Cerebellar nuclear complex (tissue), 1 donor: Measurements from ENCODE around the gene VPS54.

ENCODE experiments used
- DNase-seq, 2 experiments: peaks; one replicate each; lab custom pipeline; 2025; lab: John Stamatoyannopoulos, UW

VPS54 gene

DNA sequence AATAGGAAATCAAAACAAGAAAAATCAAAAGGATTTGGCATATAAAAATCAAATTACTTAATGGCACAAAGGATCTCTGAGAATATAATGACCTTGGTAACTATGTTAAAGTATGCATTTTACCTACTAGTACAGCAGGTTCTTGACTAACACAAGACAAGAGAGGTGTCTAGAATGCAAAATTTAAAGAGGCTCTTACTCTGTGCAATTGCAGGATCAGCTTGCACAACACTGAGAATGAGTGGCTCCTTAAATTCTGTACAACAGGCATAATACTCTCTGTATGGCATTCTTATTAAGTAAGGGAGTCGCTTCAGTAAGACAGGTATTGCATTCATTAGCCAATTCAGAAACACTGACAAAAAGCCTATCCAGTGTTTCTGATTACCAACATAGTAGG, 104.9 kb downstream of the VPS54 start:
- DNase-seq: no peak

DNA sequence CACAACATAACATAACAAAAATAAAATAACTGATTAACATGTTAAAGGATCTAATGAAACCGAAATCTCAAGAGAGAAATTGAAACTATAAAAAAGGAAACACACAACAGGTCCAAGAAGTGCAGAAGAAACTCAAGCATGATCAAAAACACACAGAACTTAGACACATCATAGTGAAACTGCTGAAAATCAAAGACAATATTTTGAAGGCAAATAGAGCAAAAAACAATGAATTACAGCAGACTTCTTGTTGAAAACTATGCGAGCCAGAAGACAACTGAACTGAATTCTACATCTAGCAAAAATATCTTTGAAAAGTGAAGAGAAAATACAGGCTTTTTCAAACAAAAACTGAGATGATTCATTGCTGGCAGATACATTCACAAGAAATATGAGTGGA, 116.2 kb downstream of the VPS54 start:
- DNase-seq: no peak

DNA sequence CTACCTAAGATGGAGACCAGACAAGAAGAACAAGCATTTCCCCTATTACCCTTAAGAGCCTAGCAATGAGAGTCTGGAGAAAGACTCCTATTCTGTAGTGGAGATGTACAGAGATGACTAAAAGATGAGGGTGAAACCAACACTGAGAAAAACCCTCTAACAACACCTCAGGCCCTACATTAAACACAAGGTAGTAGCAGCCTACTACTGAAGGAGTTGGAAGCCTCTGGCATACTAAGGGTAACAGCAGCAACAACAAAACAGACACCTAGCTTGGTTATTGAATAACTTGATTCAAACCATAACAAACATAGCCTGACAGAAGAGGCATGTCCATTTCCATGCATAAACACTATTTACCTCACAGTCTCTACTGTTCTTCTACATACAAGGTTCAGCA, 117.1 kb downstream of the VPS54 start:
- no peak for DNase-seq

DNA sequence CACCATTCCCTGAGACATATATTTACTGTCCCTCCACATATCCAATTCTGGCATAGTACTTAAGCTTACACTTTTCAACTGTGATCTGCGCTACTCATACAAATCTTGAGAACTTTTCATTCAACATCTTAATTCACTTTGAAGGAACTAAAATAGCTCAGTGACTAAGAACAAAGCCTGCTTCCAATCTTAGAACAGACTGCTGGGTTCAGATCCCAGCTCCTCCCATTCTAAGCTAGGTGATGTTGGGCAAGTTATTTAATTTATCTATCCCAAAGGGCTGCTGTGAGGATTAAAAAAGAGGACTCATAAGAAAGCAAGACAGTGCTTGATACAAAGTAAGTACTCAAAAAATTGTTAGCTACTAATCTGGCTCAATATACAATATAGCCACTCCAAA, 119.6 kb downstream of the VPS54 start:
- DNase-seq: no peak

DNA sequence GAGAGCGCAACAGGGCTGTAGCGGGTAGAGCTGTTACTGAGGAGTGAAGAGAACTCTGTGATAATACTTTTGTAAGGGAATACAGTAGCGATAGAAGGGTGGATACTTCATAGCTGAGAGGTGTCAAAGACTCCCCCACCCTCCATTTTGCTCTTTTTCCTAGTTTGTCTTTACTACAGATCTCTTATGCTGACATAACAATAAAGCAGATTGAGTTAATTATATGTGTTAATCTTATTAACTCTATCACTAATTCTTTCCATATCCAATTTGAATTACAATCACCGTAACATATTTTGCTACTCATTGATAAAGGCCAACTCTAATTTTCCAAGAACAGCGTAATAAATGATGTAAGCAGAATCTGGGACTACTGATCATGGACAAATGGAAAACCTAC, 120.4 kb downstream of the VPS54 start:
- DNase-seq: no peak

DNA sequence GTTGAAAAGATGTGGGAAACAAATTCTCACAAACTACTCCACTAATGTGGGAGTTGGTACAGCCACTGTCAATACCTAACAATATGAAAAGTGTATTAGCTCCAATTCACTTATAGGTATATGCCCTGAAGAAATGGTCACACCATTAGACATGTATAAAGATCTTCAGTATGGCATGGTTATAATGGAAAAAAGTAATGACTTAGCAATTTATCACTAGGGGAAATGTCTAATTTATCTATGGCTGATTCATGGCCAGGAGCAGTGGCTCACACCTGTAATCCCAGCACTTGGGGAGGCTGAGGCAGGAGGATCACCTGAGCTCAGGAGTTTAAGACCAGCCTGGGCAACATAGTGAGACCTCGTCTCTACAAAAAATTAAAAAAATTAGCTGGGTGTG, 125.1 kb downstream of the VPS54 start:
- DNase-seq: no peak

DNA sequence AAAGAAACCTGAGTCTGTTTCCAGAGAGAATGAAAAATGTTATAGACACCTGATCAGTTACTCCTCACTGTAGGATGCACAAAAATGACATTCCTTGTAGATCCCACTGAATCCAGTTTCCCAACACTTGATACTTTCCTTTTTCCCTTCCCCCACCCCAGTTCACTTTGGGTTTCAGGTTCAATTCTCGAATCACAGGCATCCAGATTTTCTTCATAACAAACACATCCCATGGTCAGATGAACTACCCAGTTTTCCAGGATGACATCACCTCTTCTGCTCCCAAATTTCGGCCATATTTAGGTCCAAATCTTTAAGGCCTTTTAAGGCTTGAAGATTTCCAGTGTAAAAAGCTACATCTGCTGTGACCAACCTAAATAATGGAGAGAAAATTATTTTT, 126.1 kb downstream of the VPS54 start:
- no peak for DNase-seq

DNA sequence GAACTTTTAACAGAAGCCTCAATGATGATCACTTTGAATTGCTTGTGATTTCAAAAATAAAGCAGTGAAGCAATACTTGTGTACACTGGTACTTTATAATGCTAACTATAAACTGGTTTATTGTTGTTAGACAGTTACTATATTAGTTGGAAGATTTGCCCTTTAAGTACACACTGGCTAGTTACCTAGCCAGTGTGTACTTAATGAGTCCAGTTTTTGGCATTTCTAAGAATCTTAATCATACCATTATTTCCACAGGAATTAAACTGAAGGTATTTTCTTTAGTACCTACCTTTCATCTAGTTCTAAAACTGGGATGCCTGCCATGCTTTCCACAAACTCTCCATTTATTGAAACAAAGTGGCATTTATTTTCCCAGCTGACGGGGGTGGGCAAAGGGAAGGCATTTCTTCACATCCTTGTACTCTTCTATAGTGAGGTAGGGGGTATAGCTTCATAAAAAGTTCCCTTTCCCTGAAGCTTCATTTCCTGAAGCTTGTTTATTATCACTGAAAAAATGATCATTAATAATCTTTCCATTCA, 127.7 kb downstream of the VPS54 start:
- no peak for DNase-seq

DNA sequence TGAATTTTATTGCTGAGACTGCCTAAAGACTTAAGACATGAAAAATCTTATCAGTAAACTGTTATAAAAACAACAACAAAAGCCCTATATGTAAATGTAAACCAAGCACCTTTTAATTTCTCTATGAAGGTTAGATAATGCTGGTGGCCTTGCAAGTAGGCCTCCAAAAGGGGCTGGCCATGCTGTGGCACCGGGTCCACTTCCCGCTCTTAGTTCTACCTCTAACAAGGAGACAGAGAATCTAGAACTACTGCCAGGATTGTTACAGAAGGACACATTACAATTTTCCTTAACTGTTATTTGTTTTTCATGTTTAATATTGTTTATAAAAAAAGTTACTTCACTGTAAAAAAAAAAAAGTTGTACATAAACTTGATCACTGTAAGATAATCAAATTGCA, 128.6 kb downstream of the VPS54 start:
- DNase-seq: no peak

DNA sequence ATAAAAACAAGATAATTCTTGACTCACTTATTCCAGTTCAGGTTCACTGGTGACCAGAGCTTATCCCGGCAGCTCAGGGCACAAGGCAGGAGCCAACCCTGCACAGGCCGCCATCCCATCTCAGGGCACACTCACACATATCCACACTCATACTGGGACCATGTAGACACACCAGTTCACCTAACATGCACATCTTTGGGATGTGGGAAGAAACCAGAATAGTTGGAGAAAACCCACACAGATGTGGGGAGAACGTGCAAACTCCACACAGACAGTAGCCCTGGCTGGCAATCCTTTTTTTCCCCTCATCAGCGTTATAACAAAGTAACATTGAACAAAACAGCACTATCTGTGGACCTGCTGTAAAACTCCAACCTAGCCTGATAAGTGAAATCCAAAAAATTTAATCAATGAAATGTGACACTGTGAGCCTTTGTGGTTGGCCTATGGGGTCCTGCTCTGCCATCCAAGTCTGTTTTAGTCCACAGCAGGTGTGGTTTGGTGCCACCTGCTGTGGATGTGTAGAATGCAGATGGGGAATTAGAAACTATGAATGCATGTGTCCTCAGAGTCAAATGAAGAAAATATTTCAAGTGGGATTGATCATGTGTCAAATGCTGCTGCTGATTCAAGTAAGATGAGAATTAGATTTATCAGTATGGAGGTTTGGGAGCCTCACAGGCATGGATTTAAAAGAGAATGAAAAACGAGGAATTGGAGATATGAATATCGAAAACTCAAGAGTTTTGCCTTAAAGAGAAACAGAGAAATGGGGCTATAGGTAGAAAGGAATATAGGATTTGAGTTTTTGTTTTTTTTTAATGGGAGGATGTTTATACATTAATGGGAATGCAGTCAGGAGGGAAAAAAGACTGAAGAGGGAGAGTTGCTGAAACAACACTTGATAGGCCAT, 130.5 kb downstream of the VPS54 start:
- DNase-seq: no peak

DNA sequence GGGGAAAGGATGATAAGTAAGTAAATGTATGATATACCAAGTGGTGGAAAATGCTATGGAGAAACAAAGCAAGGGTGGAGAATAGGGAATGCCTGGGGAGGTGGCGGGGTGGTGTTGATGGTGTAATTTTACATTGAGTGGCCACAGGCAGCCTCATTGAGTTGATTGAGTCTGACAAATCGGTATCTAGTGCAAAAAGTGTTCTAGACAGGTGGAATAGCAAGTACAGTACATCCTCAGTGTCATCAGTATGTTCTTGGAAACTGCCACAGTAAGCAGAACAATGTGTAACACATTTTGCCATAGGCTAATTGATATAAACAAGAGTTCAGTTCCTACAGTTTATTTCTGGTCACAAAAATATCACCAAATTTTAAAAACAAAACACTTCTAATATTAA, 131.2 kb downstream of the VPS54 start:
- DNase-seq: no peak

DNA sequence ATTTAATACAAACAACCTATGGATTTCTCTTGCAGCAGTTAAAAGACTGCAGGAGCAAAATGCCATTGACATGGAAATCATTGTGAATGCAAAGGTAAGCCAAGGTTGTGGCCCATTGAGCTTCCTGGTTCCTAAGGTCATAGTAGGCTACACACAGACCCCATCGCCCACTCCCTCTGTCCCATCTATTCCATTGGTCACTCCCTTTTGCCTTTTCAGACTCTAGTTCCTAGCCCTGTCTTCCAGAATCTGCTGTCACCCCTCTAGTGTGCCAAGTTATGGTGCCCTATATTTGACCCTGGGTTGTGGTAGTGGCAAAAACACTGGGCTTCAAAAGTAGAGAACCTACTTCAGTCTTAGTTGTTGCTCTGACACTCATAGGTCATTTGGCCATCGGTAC, 132.8 kb downstream of the VPS54 start:
- no peak for DNase-seq

DNA sequence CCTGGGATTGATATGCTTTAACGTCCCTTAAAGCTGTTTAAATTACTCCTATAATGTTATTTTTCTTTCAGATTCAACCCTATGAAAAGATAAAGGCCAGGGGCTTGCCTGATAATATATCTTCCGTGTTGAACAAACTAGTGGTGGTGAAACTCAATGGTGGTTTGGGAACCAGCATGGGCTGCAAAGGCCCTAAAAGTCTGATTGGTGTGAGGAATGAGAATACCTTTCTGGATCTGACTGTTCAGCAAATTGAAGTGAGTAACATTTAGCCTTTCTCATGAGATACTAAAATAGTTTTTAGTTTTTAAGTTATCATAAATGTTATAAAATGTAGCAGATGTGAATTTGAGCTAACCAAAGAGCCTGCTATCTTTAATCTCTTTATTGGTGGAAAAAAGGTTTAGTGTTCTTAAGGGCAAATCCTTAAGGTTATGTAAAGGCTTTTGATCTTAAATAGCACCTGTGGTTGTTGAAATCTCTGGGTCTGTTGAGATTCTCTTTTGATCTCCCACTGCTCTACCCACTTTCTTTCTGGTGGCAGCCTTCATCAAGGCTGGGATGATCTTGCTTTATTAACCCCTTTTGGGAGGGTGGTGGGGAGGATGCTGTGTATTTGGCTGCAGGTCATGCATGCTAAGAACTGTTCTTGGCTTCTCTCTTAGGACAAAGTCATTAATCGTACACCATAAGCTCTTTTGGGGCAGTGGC, 136.7 kb downstream of the VPS54 start:
- DNase-seq: no peak

DNA sequence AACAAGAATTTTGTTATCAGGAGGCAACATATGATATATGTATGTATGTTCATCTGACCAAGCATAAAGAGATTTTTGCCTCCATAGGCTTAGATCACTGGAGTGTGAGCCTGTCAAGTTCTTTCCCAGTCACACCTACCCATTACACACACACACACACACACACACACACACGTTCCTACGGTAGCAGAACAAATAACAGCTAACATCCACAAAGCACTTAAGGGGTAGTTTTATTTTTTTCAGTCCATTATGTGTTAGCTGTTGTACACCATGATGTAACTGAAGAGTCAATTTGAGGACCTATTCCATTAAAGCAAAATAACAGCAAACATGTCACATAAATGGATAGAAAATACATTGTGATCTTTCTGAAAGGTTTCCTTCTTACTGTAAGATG, 138.0 kb downstream of the VPS54 start:
- no peak for DNase-seq

DNA sequence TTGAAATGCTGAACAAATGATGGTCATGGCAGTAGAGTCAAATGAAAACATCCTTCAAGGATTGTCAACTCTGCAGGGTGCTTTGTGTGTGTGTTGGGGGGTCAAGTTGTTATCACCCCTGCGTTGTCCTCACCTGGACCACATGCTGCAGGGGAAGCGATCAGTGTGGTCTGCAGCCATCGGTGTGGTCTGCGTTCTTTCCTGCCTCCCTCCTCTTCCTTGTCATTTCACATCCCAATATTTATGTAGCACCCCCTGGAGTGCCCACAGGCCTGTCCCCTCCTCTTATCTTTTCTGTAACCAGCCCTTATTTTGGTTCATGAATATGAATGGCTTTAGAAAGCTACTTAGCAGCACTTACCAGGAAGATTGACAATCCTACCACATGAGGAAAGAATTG, 138.6 kb downstream of the VPS54 start:
- no peak for DNase-seq

DNA sequence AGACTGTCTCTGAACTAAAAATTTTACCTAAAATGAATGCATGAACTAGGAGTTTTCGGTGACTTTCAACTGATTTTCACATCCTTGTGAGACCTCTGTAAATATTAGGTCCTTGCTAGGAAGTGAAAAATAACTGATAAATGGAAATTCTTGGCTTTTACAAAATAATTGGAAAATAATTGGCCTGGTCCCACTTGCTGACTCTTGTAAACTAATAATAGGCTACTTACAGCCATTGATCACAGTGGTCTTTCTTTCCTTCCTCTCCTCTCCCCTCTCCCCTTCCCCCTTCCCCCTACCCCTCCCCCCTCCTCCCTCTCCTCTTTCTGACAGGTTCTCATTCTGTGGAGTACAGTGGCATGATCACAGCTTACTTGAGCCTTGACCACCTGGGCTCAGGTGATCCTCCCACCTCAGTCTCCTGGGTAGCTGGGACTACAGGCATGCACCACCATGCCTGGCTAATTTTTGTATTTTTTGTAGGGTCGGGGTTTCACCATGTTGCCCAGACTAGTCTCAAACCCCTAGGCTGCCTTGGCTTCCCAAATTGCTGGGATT, 139.3 kb downstream of the VPS54 start:
- DNase-seq: no peak

DNA sequence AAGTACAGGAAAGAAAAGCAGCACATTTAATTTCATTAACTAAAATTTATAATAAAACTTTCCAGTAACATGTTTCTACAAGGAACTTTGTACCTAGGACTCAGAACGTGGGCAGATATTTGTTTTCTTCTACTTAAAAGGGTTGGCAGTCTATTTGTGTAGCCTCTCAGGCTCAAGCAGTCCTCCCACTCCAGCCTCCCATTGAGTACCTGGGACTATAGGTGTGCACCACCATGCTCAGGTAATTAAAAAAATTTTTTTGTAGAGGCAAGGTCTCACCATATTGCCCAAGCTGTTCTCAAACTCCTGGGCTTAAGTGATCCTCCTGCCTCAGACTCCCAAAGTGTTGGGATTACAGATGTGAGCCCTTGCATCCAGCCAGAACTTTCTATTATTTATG, 140.7 kb downstream of the VPS54 start:
- no peak for DNase-seq

DNA sequence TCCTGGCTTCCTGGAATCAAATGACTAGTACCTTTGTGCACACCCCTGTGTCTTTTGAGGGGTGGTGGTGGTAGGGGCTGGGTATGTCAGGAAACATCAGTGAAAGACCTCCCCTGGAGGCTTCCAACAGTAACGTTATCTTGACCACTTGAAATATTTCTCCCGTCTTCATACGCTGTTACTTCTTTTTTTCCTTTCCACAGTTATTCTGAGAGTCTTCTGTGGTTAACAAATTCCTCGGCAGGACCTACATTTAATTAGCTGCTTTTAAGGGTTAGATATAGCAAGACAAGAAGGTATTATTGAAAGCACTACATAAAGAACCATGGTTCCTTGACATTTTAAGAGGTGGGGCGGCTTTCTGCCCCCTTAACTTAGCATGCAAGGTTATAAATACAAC, 142.9 kb downstream of the VPS54 start:
- no peak for DNase-seq

DNA sequence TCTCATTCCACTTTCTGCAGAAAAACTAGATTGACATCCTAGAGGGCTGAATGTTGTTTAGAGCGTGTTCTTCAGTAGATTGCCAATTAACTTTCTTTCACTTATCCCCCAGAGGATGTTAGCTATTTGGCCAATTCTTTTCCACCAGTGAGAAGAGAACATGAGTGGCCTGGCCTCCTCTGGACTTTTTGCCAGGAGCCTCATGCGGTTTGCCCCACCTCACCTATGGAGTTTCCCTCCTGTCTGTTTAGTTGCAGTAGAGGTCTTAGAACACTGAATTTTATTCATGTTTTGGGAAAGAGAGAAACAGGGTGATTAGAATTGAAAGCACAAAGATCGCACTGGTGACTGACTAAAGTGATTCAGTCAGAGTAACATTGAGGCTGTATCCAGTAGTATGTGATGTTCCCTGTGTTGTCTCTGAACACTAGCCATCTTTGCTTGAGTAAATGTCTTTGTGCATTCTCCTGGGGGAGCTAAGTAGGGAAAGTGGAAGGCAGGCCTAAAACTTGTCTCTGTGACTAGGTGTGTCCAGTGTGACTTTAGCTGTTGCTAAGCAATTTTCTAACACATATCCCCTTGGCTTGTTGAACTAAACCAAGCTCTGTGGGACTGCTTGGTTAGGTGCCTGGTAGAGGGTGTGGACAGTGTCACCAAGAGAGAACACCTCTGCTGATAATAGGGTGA, 143.5 kb downstream of the VPS54 start:
- no peak for DNase-seq

DNA sequence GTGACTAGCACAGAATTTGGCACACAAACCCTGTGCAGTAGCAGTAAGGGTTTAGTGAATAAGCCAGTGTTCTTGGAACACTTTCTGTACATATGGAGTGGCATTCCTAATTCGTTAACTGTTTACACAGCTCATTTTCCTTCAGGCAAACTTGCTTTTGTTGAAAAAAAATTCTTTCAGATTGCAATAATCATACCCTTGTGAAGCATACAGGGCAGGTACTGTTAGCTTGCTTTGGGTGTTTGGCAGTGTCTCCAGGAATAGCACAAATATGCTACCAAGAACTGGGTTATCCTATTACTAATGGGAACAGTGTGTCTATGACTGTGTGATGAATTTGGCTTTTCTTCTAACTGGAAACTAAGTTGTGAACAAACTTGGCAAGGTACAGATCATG, 144.1 kb downstream of the VPS54 start:
- no peak for DNase-seq

DNA sequence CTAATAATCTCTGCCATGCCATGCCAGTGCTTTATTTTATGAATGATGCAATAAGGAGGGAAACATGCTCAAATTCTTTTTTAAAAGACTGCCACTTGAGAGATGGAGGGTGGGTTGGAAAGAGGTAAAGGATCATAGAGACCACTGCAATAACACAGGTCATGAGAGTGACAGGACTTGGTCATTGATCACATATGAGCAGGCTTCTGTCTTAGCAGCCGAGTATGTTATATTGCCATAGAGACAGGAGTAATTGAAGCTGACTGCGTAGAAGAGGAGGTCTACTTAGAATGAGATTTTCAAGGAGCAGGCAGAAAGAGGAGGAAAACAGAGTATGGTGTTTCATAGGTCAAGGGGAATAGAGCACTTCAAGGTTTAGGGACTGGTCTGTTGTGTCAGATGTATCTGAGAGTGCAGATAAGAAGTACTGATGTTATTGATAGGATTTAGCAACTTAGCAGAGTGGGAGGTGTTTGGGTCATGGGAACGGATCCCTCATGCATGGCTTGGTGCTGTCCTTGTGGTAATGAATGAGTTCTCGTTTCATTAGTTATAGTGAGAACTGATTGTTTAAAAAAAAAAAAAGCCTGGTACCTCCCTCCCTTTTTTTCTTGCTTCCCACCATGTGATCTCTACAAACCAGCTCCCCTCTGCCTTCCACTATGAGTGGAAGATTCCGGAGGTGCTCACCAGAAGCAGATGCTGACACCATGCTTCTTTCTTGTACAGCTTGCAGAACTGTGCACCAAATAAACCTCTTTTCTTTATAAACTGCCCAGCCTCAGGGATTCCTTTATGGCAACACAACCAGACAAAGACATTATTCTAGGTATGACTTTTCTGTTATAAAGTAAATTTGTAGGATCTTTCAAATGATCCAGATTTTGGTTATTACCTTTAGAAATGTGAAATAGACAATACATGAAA, 144.8 kb downstream of the VPS54 start:
- DNase-seq: no peak
